Measurements from ENCODE around the gene GTF3C4.

GTF3C4 gene, protein sequence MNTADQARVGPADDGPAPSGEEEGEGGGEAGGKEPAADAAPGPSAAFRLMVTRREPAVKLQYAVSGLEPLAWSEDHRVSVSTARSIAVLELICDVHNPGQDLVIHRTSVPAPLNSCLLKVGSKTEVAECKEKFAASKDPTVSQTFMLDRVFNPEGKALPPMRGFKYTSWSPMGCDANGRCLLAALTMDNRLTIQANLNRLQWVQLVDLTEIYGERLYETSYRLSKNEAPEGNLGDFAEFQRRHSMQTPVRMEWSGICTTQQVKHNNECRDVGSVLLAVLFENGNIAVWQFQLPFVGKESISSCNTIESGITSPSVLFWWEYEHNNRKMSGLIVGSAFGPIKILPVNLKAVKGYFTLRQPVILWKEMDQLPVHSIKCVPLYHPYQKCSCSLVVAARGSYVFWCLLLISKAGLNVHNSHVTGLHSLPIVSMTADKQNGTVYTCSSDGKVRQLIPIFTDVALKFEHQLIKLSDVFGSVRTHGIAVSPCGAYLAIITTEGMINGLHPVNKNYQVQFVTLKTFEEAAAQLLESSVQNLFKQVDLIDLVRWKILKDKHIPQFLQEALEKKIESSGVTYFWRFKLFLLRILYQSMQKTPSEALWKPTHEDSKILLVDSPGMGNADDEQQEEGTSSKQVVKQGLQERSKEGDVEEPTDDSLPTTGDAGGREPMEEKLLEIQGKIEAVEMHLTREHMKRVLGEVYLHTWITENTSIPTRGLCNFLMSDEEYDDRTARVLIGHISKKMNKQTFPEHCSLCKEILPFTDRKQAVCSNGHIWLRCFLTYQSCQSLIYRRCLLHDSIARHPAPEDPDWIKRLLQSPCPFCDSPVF

DNA sequence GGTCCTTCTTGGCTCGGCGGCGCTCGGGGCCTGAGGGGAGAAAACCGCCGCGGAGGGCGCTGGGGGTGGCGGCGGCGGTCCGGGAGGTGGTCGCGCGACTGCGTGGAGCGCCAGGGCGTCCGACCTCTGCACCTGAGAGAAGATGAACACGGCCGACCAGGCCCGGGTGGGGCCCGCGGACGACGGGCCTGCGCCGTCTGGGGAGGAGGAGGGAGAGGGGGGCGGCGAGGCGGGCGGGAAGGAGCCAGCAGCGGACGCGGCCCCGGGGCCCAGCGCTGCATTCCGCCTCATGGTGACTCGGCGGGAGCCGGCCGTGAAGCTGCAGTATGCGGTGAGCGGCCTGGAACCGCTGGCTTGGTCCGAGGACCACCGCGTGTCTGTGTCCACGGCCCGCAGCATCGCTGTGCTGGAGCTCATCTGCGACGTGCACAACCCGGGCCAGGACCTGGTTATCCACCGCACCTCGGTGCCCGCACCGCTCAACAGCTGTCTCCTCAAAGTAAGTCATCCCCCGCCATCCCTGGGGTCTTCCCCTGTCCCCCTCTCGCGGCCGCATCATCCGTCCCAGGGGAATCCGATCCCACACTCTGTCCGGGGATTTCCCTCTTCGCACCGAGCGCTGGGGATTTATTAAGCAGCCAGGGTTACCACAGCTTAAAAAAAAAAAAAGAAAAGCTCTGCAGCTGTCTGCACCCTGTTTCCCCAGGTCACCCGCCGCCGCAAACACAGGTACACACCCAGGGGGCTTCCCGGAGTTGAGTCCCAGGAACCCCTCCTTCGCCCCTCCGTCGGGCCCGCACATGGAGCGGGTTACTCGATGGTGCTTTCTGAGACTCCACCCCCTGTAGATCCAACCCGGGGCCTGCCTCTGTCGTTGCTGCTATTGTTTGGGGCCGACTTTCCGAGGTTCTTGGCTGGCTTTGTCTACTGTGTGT lies at the start of gene GTF3C4:
GTF3C4 (plus strand) TSS at position 8 of the 935 bp plus-strand sequence; CDS start at position 143, 135 bp downstream.
- DNase-seq: no peak

DNA sequence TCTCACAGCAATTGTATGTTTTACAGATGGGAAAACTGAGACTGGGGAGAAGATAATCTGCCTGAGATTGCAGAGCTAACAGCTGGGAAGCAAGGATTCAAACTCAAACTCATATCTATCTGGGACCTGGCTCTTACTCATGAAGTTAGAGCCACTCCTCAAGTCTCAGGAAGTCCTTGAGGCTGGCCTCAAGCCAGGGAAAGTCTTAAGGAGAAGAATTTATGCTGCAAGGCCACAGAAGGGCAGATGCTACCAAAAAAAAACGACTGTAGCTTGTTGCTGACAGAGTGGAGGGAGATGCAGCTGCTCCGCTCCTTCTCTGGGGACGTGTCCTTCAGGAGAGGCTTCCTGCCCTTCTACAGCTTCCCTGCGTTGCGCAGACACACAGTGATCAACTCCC lies 48.1 kb upstream of the GTF3C4 start:
- DNase-seq: no peak

DNA sequence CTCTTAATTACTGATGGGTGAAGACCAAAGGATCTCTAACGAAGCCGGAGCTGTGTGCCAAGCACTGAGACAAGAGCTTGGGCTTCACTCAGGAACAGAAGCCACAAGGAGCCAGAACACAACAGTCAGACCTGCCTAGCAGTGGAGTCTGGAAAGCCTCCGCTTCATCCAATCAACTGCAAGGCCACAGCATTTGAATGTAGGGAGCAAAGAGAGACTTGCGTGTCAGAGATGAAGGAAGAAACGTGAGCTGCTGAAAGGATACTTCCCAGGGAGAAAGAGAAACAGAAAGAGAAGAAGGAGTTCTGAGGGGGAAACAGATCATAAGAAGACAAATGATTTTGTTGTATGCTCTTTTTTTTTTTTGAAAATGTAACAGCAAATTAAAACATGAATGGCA lies 44.0 kb upstream of the GTF3C4 start:
- DNase-seq: no peak

DNA sequence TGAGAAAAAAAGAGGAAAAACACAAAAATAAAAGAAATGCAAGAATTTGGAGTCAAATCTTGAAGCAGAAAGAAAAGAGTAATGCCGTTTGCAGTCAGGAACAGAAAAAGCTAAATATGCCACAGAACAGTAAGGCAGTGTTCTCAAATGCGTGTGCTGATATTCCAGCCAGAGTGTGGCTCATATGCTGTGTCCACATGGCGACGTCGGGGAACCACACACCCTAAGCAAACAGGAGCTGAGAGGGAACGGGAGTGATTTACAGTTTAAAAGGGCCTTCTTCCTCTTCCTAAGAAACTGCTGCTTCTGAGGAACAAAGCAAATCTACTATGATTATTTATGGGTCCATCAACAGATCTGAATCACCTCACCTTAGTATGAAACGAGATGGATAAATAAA lies 43.2 kb upstream of the GTF3C4 start:
- DNase-seq: no peak

DNA sequence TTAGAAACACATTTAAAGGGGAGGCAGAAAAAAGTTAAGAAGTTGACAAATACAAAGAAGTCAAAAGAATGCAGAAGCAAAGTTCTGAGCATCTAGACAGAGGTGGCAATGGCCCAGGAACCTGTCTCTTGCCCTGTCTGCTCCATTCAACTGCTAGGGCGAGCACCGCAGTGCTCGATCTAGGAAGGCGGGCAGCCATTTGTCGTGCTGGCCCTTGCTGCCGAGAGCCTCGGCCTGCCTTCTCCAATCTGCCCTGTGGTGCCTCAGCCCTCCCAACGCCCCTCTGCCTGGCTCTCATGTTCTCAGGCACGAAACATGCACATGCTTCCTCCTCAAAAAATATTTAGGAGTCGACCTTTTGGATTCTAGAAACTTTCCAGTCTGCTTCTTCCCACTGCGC lies 42.7 kb upstream of the GTF3C4 start:
- no peak for DNase-seq

DNA sequence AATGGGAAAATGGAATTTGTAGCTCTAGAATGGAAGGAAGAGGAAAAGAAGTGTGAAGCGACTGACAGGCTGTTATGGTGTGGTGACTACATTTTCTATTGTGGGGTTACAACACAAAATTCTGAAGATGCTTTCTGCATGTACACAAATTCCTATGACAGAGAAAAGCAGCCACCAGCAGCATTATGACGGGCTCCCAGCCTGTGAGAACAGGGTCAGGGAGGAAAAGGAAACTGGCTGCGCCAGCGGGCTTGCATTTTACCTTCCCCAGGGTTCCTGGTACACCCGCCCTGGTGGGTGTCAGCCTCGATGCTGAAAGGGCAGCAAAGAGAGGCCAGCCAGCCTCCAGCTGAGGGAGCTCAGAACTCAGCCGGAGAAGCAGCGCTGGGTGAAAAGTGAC lies 41.5 kb upstream of the GTF3C4 start:
- no peak for DNase-seq

DNA sequence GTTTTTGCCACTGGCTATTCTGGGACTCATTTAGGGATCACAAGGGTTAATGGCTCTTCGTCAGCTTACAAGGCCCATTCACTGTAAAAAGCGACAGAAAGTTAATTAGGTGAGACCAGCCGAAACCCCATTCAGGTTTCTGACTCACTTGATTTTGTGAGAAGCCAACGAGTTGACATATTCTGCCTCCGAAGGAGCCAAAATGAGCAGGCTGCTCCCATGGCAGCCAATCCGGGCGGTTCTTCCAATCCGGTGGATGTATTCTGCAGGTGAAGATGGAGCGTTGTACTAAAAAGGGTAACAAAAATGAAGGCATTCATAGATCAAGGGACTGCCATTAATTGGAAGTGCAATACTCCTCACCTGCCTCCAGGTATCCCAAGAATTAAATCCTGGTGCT lies 40.1 kb upstream of the GTF3C4 start:
- no peak for DNase-seq

DNA sequence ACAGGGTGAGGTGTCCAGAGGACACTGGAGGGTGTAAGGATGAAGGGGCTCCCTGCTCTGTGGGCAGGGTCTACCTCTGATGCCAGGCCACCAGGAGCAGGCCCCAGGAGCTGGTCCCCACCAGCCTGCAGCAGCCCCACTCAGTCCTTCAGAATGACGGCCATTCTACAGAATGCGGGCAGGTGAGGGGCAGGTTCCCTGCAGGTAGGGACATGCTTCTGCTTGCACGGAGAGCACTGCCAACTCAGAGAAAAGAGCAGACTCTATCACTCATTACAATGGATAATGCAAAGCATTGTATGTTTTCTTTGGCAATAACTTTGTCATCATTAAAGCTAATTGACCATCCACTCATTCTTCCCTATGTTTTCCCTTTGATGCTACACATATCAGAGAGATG lies 39.5 kb upstream of the GTF3C4 start:
- no peak for DNase-seq

DNA sequence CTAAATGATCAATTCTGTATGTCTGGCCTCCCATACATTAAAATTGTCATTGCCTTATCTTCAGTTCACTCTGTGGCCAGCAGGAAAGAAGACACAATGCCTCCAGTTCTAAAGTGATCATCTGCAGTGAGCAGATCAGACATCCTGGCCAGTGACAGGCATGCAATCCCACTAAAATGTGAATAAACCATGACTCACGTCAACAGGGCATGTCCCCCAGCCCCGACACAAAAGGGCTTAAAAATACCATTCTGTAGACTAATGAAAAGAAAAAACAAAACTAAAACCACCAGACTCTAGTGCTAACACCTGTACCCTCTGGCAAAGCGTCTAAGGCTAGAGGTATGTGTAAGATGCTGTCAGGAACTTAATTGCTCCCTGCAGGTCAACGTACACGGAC lies 39.0 kb upstream of the GTF3C4 start:
- no peak for DNase-seq

DNA sequence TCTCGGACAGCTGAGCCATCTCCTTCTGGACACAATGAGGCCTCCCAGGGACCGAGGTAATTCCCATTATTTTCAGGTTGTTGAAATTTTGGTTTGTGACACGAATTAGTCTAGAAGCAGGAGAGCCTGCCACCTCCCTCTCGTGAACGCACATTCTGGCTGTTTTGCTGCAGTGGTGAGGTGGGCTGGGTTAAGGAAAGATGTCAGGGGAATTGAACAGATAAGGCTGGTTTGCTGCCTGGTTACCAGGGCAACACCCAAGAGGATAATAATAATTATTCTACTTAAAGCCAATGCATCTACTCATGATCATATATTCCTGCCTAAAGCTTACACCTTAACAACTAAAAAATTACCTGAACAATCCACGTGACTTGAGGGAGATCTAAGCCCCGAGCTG lies 38.6 kb upstream of the GTF3C4 start:
- DNase-seq: no peak

DNA sequence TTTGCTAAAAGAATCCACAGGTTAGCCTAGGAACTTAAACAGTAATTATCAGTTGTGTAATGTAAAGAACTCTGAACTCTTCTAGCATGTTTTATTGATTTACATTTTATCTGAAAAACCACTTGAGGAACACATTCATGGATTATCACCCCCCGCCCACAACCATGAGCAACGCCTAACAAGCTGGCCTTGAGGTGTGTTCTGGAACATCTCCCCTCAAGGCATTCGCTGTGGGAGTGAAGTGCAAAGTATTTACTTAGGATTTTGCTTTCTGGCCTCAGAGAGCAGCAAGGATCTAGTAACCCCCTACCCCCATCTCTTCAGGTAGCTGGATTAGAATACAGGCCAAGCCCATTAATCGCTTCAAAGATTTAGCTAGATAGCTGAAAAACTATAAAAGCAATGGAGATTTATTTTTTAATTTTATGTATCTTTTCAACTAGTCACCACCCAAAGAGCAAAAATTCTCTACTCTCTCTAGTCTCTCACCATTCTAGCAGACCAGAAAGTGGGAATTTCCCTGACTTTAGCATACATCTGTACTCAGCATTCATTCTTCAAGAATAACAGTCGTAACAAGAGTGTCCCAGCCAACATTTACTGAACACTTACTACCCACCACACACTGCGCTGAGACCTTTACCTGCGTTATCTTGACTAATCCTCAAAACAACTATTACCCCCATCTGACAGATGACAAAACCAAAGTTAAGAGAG lies 37.7 kb upstream of the GTF3C4 start:
- no peak for DNase-seq

DNA sequence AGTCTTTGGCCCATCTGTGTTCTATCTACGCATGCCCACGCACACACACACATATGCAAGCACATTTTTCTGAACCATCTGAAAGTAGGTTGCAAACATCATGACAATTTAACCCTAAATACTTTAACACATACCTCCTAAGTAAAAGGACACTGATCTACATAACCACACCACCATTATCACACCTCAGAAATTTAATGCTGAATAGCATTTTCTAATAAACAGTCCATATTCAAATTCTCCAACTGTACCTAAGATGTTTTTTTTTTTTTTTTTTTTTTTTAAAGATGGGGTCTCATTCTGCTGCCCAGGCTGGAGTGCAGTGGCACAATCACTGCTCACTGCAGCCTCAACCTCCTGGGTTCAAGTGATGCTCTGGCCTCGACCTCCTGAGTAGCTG lies 35.9 kb upstream of the GTF3C4 start:
- DNase-seq: no peak

DNA sequence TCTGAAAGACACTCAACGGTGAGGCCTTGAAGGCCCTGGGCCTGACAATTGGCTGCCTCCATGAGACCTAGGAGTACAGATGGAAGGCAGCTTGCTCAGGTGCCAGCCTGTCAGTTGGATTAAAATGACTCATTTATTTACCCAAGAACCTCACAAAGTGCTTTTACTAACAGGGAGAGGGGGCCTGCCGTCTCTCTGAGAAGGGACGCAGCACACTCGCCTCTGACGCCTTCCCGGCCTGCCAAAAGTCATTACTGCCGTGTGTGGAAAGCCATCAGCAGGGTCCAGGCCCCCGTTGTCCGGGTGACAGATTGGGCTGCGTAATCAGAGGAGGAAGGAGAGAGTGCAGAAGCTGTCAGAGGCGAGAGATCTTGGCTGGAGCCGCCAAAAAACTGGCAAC lies 32.9 kb upstream of the GTF3C4 start:
- DNase-seq: no peak

DNA sequence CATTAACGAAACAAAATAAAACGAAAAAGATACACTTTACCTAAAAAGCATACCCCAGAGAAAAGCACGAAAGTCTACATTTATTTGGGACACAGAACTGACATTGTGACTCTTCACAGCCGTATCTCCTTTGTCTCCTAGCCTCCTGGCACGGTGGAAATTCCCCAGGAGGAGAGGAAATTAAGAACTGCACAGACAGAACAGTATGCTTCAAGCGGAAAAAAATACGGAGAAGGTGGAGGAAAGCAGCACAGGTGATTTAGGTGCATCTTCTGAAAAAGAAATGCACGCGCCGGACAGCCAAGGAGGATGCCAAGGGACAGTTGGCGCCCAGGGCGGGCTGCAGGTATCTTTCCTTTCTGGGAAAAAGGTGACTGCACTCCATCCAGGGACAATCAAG lies 32.5 kb upstream of the GTF3C4 start:
- no peak for DNase-seq

DNA sequence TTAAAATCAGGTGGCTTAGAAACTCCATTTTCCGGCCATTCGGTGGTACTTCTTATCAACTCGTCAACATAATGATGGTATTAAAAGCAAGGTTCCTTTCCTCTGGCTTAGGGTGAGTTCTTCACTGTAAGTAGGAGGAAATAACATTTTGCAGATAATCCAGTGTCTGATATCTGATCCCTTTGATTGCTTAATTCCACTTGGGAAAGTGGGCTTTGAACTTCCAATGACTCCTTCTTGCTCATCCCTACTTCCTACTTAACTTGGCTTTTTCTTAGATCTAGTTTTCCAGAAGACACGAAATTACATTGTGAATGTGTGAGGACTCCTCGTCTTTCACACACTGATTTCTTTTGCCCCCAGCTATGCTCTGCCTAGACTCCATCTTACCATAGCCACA lies 32.0 kb upstream of the GTF3C4 start:
- DNase-seq: no peak

DNA sequence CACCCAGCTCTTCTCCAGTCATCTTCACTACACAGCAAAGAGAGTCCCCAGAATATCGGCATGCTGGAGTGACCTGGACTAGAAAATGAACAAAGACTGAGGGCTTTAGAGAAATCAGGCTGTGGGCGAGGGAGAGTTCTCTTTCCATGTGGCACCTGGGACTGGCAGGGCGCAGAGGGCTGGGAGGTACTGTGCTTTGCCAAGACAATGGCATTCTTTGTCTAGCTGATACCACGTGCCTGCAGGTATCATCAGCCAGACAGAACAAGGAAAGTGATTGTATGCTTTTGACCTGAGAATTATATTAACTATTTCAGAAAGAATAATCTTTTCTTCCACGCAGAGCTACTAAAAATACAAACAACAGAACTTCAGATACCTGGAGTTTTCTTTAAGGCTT lies 30.9 kb upstream of the GTF3C4 start:
- DNase-seq: no peak

DNA sequence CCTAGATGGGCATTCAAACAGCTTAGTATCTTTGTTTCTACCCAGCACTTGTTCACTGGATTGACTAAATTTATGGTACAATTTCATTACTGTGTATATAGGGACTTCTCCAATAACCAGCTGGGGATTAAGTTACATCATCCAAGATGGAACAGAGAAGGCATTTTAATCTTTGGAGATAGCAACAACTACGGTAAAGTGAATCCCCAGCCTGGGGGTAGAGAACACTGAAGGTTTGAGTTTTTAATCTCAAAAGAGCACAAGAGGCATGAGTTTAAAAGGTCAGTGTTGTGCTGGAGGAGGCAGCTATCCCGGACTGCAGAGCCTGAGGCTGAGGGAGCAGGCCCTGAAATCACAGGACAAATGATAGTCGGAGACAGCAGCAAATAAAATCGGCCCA lies 29.0 kb upstream of the GTF3C4 start:
- DNase-seq: no peak

DNA sequence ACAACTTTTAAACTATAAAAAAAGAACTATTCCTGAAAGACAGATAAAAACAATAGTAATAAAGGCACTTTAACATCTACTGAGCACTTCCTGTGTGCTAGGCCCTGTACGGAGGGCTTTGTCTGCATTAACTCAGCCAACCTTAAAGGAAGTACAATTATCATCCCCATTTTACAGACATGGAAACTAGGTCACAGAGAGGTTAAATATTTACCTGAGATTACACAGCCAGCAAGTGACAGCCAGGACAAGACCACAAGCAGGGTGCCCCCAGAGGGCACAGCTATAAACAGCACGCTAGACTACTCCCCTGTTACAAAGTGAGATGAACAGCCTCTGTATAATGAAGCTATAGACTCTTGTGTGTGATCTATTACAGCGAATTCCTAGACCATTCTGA lies 26.0 kb upstream of the GTF3C4 start:
- DNase-seq: peak; percentile 2

DNA sequence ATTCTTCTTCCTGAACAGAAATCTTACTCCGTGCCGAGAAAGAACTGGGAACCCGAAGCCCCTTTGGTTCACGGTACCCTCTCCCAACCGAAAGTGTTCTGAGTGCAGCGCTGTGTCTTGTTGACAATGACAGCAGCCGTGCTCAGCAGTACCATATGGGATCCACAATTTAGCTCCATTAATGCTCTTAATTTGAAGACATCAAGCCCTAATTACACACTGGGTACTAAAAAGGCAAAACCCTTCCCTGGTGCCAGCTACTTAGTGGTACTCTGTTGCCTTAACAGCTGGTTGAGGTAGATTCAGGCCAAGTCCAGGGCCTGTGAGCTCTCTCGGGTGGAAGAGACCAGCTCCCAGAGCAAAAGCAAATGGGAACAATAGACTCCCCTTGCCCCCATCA lies 25.0 kb upstream of the GTF3C4 start:
- no peak for DNase-seq

DNA sequence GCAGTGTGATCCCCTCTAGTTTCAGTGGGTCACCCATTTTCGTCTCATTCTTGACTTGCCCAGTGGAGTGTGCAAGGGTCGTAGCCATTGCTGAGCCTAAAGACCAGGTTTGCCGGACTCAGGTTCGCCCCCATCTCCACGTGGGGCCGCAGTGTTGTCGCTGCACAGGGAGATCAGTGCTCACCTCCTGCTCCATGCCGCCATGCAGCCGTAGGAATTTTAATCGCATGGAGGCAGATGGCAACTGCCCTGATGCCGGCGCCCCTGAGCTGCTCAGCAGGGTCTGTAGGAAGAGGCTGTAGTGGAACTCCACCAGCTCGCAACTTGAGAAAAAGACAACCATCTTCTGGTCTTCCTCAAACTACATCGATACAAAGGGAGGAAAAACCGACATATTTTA lies 24.6 kb upstream of the GTF3C4 start:
- DNase-seq: no peak

DNA sequence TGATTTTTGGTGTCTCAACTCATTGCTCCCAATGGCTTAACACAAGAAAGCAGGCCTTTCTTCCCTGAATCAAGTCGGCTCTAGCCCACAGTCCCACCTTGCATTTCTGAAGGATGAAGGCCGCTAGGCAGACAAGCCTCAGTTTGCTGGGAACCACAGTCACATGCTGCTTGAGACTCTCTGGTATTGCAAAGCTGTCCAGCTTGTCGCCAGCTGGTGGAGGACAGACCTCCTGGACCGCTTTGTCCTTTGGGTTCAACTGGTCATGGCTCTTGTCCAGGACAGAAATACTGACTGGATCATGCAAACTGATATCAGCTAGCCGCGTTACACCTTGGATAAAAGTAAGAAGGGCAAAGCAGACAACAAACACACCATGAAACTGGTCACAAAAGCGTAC lies 23.5 kb upstream of the GTF3C4 start:
- no peak for DNase-seq

DNA sequence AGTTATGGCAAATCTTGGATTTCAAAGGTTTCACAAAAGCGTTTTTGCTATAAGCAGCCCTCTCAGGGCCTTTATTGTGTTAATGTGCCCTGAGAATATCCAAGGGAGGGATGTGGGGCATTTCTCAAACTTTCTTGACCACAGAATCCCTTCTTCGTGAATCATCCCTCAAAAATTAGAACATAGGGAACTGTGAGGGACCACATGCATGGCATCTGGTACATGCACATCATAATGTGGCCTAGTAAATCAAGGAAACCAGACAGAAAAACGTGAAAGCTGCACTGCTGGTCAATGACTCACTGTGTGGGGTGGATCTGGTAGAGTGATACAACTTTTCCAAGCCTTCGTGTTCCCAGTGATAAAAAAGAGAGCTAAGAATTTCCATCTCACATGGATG lies 22.9 kb upstream of the GTF3C4 start:
- DNase-seq: no peak

DNA sequence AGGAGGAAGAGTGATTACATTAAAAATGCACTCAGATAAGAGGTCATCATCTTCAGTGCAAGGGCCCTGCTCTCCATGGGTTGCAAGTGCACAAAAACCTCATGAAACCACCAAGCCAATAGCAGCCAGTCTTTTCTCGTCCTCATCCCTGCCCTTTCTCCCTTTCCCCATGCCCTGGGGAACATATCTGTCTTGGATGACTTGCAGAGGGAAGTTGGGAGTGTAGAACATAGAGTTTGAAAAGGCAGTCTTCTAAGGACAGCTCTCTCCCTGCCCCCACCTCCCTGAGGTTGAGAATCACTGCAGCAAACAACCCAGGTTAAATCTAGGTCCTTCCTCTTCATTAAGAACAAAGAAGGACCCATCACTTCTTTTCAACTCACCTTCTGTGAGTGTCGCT lies 22.5 kb upstream of the GTF3C4 start:
- DNase-seq: no peak

Measured in GDM1 (cell line).